NCI-H2227 treated with DMSO at 0.1 percent for 48 hours (cell line): Measurements from ENCODE around the gene DOK3.

Experiments used
- DNase-seq: peaks from one replicate; lab custom pipeline; 2025; lab: John Stamatoyannopoulos, UW

DOK3 gene

DNA sequence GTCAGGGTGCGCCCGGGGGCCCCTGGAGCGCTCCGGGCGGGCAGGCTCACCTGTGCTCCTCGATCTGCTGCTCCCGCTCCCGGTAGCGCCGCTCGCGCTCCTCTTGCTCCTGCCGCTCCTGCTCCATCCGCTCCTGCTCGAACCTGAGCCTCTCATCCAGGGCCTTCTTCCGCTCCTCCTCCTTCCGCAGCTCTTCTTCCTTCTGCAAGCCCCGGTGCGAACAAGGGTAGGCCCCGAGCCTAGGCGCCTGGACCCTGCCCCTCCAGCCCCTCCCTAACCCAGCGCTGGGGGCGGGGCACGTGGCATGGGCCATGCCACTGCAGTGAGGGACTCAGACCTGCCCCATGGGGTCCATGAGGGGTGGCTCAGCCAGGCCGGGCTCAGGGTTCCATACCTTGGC, 42.8 kb downstream of the DOK3 start:
- no peak for DNase-seq

DNA sequence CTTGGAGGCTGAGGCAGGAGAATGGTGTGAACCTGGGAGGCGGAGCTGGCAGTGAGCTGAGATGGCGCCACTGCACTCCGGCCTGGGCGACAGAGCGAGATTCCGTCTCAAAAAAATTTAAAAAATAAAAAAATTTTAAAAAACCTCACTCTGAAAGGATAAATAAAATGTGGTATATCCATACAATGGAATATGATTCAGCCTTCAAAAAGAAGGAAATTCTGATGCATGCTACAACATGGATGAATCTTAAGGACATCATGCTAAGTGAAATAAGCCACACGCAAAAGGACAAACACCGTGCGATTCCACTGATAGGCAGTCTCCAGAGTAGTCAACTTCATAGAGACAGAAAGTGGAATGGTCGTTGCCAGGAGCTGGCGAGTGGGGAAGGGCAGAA, 44.6 kb downstream of the DOK3 start:
- DNase-seq = no peak

DNA sequence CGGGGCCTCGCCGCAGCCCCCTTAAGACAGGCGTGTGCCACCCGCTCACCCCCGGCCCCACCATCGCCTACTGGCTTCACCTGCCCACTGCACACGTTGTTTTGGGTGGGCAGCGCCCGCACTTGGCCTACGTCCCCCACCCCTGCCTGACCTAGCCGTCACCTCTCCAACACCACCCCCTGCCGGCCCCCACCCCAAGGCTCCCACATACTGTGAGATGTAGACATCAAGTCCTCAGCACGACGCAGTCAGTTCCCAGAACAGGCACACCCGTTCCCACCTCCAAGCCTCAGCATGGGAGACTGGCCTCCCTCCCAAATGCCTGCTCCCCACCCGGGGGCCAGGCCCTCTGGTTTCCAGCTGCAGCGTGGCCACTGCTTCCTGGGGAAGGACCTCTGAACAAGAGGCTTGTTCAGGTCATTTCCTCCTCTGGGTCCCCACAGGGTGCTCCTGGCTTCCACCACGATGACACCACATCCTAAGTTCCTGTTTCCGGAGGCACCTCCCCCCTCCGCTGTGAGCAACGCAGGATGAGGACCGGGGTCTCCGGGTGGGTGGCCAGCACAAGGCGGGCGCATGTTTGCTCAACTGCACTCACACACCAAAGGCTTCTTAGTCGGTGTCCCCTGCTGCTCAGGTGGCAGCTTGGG, 47.5 kb downstream of the DOK3 start:
- DNase-seq = no peak

GRCh38 chr5:177459819-177460628, 49.6 kb downstream of the DOK3 start:
- DNase-seq = no peak

- no peak for DNase-seq
These were observed 50.3 kb downstream of the DOK3 start for GRCh38 chr5:177459357-177459756.

DNA sequence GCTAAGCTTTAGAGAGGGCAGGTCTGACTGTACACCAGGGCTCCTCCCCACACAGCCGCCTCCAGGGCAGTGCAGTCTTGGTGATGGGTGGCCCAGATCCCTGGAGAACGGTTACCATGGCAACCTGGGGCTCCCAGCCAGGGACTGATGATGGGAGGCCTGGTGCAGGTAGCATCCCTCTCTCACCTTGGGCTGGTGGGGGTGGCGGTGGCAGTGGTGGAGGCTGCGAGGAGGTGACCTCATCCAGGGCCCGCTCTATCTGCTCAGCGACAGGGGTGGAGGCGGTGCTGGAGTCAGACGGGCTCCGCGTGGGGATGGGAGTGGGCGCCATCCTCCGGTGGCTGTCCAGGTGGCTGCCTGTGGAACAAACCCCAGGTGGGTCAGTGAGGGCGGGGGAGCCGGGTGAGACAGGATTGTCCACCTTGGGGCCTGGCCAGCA, 50.7 kb downstream of the DOK3 start:
- peak; percentile 8 for DNase-seq

- no peak for DNase-seq
These were observed 51.6 kb downstream of the DOK3 start for GRCh38 chr5:177457852-177458681.

DNA sequence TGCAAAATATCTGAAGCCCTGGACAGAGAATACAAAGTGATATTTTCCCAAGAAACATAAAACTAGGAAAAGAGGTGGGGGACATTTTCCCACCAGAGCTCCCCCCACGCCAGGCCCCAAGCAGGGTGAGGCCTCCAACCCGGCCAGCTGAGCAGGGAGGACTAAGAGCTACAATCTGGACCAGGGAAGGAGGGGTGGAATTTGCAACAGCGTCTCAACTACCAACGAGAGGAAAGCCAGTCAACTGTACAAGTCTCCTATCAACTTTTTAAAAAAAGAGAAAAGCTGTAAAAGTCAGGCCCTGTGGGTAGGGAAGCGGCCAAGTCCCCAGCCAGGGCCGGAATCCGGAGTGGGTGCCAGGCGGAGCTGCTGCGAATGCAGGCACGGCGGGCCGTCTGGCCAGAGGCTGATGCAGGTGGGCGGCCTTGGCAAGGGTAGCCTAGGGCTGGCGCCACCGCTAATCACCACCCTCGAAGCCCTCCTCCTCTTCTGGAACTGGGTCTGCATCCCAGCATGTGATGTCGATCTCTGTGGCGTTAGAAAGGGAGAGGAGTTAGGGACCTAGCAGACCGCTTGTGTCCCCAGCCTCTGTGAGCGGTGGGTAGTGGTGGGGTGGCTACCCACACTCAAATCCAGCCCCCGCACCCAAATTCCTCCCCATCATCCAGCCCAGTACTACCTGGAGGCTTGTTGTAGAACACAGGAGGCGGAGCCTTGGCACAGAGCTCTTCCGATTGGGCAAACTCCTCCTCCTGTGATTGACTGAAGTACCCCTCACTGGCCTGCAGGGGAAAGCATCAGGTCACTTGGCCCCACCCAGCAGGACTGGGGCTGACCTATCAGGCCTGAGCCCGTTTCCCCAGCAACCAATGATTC, 52.4 kb downstream of the DOK3 start:
- peak; percentile 88 for DNase-seq

DNA sequence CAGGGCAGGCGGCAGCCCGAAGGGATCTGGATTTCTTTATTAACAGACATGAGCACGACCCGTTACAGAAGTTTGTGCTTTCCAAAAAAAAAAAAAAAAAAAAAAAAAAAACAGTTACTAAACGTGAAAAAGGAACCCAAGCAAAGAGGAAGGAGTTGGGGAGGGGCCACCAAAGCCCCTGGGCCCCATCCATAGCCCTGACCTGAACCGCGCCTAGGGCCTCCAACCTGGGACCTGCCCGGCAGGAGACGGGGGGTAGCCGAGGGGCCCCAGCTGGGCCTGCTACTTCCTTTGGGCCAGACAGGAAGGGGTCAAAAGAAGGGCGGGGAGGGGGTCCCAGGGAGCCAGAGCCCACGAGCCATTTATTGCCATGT, 53.0 kb downstream of the DOK3 start:
- DNase-seq = no peak

GRCh38 chr5:177455661-177456590, 53.7 kb downstream of the DOK3 start:
- peak; percentile 28 for DNase-seq

- DNase-seq = peak; percentile 53
These were observed 54.5 kb downstream of the DOK3 start for GRCh38 chr5:177455036-177455660.

GRCh38 chr5:177454397-177455035, 55.1 kb downstream of the DOK3 start:
- DNase-seq = peak; percentile 68

GRCh38 chr5:177453852-177454396, 55.7 kb downstream of the DOK3 start:
- peak; percentile 63 for DNase-seq

DNA sequence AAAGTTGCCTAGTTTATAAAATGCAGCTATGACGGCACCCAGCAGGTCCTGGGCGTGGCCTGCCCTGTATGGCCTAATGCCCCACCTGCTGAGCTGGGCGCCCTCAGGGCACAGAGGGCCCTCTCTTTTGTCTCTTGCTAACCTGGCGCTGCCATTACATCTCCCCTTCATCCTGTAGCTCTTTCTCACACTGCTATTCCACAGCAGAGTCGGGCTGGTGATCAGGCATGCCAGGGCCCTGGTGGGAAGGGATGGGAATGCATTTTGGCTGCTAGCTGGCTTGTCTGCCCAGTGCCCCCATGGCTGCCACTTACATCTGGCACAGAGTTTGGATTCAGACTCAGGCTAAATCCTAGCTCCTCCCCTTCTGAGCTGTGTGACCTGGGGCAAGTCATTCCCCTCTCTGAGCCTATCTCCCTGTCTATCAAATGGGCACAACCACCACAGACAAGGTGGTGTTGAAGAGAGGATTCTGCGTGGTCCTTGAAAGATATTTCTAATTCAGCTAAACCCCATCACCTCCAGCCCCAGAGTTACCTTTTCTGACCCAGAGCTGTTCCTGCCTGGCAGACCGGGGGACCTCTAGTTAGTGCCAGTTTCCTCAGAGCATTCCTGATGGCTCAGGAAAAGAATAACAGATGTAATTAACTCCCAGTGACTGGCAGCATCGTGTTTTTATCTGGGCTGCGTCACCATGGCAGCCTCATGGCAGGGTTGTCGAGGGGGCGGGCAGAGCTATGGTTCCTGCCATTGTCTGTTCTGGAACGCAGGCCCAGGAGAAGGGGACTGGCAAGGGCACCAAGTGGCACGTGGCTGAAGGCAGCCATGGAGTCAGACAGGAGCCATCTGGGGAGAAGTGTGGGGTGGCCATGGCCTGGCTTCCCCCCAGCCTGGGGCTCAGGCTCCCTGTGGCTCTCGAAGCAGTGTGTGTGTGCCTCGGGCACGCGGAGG, 56.7 kb downstream of the DOK3 start:
- DNase-seq = no peak
